ENCODE results near the gene OLIG1.

DNA sequence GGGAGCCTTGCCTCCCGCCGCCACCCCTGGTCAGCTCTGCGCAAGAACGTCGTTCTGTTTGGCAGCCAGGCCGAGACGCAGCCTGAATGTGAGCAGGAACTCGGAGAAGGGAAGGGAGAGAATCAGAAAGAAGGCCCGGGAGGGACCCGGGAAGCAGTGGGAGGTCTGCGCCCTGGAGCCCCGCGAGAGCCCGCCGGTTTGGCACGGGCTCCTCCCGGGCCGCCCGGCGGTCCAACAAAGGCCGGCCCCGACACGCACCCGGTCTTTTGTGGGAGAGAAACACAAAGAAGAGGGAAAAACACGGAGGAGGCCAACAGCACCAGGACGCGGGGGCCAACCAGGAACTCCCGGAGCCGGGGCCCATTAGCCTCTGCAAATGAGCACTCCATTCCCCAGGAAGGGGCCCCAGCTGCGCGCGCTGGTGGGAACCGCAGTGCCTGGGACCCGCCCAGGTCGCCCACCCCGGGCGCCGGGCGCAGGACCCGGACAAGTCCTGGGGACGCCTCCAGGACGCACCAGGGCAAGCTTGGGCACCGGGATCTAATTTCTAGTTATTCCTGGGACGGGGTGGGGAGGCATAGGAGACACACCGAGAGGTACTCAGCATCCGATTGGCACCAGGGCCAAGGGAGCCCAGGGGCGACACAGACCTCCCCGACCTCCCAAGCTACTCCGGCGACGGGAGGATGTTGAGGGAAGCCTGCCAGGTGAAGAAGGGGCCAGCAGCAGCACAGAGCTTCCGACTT is 46.9 kb upstream of the OLIG1 start:
- TF ChIP-seq POLR2A (IDR thresholded peaks at IDR 0.05; ENCODE audit: borderline replicate concordance, extremely low read depth, insufficient read depth, insufficient read length) (no peak), CTCF (IDR thresholded peaks at IDR 0.05 in 2 of 3, conservative IDR thresholded peaks at IDR 0.05 in 1 of 3; ENCODE audit: borderline replicate concordance in 1 of 3, insufficient read depth in 1 of 3, low read depth in 2 of 3, low read length in 2 of 3) (no peak), SP1 (IDR thresholded peaks at IDR 0.05; ENCODE audit: low read depth) (no peak), RAD21 (IDR thresholded peaks at IDR 0.05; ENCODE audit: low read depth) (no peak), ZNF274 (IDR thresholded peaks at IDR 0.05; ENCODE audit: low read depth, low read length) (no peak), POLR2AphosphoS5 (IDR thresholded peaks at IDR 0.05; ENCODE audit: low read depth, low read length) (no peak), FOSL1 (IDR thresholded peaks at IDR 0.05; ENCODE audit: low read depth) (no peak), MAX (IDR thresholded peaks at IDR 0.05) (no peak), TCF7L2 (IDR thresholded peaks at IDR 0.05; ENCODE audit: borderline replicate concordance, extremely low read depth, insufficient read depth, insufficient read length) (no peak), CEBPB (IDR thresholded peaks at IDR 0.05; ENCODE audit: low read depth) (no peak), EZH2phosphoT487 (IDR thresholded peaks at IDR 0.05; ENCODE audit: borderline replicate concordance) (no peak)
- TF ChIP-seq, protein P1, sequence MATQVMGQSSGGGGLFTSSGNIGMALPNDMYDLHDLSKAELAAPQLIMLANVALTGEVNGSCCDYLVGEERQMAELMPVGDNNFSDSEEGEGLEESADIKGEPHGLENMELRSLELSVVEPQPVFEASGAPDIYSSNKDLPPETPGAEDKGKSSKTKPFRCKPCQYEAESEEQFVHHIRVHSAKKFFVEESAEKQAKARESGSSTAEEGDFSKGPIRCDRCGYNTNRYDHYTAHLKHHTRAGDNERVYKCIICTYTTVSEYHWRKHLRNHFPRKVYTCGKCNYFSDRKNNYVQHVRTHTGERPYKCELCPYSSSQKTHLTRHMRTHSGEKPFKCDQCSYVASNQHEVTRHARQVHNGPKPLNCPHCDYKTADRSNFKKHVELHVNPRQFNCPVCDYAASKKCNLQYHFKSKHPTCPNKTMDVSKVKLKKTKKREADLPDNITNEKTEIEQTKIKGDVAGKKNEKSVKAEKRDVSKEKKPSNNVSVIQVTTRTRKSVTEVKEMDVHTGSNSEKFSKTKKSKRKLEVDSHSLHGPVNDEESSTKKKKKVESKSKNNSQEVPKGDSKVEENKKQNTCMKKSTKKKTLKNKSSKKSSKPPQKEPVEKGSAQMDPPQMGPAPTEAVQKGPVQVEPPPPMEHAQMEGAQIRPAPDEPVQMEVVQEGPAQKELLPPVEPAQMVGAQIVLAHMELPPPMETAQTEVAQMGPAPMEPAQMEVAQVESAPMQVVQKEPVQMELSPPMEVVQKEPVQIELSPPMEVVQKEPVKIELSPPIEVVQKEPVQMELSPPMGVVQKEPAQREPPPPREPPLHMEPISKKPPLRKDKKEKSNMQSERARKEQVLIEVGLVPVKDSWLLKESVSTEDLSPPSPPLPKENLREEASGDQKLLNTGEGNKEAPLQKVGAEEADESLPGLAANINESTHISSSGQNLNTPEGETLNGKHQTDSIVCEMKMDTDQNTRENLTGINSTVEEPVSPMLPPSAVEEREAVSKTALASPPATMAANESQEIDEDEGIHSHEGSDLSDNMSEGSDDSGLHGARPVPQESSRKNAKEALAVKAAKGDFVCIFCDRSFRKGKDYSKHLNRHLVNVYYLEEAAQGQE (IDR thresholded peaks at IDR 0.05; ENCODE audit: low read depth) = no peak
